ENCODE measurements around the gene HOXA5.
A peak's percentile ranks its signal among the peaks of the same experiment; 100 is the strongest.

HOXA5 gene

DNA sequence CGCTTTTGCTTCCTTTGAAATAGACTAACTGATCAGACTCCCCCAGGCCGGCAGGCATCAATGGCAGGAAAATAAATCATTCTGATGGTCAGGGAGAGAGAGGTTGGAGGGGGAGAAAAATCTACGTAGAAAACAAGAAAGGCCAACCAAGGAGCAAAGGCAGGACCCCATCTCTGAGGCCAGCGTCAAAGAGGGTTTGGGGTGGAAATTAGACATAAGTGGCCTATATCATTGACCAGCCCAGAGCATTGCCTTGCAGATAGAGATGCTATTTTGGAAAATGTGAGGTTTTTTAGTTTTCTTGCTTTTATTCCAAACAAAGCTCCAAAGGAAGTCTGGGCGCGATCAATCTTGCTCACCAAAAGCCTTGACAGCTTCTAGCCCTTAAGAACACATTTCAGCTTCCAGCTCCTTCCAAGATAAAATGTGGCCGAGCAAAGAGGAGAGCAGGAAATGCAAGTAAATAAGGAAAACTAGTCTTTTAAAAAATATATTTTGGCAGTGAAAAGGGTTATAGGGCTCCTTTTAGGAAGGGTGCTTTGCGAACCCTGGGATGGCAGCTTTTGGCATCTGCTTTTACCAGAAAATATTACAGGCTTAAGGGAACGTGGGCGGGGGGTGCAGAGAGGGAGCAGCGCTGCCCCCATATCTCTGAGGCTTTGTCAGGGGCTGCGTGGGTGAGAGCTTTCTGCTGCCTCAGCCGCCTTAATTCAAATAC is 39.0 kb downstream of the HOXA5 start:
- no peak for DNase-seq

DNA sequence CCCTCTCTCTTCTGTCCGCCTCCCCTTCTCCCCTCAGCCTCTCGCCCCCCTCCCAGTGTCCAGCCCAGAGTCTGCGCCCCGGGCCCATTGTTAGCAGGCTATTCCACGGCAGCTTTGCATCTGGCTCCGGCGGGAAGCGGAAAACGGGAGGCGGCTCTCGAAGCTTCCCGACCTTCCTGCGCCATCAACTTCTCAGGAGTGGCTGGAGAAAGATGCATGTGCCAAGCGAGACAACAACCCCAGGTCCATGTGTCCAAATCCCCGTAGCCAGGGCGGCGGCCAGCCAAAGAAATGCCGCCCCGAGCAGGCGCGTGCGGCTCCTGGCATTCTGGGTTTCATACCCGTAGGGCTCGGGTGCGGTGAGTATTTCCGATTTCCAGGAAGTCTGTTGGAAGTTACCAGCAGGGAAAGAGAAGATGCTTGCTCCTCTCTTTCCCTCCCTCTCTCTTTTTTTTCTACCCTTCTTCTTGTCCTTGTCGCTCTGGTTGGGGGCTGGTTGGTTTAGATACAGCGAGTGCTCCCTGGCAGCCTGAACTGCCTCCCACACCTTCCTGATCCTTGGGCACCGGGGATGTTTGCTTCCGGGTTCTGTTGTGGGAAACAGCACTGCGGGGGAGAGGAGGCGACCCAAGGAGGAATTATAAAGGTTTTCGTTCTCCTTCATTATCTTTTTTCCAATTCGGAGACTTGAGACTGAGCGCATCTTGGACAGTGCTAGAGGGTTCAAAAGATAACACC is 39.8 kb downstream of the HOXA5 start:
- DNase-seq = no peak

DNA sequence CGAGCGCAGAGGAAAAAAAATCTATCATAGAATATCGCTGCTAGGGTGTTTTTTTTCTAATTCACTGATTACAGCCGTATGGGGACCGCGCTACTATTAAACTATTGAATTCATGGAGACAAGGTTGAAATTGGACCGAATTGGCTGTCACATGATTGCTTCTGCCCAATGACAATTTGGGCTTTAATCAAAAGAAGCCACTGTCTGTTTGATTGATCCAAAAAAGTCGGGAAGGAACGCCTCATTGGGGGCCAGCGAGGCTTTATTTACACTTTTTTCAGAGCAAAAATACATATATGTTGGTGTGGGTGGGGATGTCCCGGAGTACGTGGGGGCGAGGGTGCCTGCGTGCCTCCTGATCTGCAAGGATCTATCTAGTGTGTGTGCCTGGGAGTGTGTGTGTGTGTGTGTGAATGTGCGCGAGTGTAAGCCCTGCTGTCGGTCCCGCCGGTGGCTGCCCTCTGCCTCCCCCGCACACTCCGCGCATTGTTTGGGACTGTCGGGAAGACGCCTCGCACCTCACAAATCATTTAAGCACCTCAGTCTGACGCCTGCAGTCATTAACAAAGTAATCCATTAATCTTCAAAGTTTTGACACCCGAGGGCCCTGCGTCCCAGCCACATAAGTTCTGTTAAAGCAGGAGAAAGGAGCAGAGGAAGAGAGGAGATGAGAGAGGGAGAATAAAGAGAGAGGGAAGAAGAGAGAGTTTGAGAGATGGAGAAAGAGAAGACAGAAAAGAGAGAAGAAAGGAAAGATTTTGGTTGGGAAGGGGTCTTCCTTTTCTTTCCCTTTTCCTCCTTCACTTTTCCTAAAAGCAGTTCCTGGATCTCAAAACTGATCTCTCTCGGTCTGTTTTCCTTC is 40.7 kb downstream of the HOXA5 start, which contains the start of gene HOXA2:
Gene HOXA2, minus strand, starts transcription at position 103 of the 862 bp plus-strand sequence. CDS start 183 bp downstream, outside the sequence.
- DNase-seq = no peak

DNA sequence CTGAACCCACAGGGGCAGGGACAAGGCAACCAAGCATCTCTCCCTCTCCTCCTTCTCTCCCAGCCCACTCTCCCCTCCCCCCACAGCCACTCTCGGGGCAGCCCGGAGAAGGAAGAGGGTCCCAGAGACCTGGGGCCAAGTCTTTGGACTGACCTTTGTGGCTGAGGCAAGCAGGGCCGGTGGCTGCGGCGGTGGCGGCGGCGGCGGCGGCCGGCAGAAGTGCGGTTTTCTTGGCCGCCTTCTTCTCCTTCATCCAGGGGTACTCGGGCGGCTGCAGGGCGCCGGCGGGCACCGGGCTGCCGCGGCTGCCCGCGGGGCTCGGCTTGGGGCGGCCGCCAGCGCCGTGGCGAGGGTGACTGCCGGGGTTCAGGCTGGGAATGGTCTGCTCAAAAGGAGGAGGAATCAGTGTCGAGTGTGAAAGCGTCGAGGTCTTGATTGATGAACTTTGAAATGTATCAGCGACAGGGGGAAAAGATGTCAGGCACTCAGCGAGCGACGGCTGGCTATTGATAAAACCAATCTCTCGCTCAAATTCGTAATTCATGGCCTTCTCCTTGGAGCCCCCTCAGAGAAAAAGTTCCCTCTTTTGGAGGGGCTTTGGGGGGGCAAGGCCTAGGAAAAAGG is 41.4 kb downstream of the HOXA5 start:
- peak; percentile 1 for DNase-seq

DNA sequence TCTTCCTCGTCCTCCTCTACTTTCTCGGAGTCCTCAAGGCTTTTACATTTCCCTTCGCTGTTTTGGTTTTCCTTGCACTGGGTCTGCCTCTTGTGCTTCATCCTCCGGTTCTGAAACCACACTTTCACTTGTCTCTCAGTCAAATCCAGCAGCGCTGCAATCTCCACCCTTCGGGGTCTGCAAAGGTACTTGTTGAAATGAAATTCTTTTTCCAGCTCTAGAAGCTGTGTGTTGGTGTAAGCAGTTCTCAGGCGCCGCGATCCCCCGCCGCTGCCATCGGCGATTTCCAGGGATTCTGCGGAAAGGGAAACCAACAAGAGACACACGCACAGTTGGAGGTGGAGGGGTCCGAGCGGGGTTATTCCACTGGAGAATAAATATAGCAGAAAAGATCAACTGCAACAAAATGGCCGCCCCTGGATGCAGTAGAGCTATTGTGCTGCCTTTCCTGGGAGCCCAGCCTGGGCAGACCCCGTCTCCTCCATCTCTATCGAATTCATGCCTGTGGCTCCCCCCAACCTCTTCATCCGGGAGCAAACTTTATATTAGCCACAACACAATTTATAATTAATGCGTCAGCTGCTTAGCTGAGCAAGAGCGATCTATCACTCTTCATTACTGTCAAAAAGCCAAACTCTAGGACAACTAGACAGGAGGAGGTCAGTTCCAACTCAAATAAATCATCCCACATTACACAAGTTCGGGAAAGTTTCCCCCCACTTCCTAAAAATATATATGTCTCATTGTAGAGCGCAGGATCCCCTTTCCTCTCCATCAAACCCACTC is 42.1 kb downstream of the HOXA5 start:
- DNase-seq = no peak

DNA sequence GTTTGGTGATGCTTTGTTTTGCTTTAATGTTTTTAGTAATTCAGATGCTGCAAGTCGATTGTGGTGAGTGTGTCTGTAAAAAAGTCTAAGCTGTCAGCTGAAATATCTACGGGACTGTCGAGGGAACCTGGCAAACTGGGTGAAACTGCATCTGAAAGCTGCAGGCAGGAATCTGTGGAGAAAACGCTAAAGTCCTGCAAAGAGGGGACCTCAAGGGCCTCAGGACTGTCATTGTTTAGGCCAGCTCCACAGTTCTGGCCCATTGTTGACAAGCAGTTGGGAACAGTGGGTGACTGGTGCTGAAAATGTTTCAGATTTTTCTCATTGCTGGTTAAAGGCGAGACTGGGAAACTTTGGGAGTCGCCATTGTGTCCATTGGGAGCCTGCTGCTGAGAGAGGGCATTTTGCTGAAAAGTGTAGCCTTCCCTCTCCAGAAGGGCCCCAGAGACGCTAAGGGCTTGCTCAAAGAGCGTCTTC is 42.7 kb downstream of the HOXA5 start:
- DNase-seq = no peak

DNA sequence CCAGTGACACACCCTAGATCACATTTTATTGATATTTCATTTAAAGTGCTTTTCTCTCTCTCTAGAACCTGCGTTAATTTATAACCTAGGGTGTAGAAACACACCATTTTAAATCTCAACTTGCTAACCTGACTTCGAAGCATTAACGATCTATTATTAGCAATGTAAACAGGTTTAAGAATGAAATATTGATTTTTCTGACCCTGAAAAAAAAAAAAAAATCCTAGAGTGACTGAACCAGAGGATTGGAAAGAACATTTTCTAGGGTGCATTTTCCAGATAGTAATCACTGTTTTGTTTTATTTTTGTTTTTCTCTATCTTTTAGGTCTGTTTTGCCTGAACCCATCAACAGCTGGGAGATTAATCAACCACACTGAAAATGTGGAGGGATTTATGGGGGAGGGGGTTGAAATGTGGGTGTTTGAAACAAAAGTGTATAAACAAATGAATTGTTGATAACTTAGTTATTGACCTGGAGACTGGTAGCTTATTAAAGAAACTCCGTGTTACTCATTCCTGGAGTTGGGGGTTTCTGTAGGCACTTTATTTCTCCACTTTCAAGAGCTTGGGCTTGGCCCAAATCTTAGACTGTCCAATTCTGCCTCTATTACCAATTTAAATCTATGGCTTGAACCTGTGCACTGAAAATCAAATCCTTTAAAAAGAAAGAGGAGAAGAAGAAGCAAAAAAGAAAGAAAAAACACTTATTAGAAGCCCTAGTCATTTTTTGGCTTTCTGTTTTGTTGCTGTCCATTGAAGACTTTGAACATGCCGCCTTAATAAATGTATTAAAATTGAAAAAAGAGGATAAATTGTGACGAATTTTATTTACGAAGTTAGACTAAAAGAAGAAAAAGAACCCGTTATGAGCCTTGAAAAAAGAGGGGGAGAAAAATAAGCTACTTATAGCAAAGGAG is 43.8 kb downstream of the HOXA5 start:
- DNase-seq = no peak

DNA sequence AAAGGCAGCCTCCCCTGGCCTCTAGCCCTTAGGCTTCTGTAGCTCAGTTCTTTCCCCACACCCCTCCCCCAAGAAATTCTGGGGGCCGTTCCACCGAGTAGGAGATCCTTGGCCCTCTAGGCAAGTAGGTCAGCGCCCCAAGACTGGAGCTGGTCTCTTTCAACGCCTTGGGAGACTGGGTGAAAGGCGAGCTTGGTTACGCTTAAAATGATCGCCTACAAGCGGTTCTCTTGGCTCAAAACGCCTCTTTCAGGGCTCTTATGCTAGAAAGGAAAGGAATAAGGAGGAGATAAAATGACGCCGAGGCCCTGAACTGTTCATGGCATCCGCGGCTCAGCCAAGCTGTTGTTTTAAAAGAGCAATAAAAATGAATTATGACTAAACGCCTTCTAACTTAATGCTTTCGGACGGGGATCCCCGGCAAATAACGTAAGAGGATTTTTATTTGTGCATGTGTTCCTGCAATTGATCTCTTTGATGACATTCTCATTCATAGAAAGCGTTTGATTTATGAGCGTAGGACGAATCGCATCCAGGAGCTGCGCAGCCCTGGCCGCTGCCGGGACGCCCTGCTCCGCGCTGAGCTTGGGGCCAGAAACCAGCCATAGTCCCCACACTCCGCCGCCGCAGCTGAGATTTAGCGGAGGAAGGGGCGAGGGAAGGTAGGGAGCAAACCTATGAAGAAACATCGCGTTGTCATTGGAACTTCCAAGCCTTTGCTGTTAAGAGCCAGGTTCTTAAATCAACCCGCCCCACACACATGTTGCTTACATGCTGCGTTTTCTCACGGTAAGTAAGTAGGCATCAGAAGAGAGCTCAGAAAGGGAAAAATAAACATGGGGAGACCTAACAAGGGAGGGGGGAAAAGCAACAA is 44.7 kb downstream of the HOXA5 start:
- no peak for DNase-seq

DNA sequence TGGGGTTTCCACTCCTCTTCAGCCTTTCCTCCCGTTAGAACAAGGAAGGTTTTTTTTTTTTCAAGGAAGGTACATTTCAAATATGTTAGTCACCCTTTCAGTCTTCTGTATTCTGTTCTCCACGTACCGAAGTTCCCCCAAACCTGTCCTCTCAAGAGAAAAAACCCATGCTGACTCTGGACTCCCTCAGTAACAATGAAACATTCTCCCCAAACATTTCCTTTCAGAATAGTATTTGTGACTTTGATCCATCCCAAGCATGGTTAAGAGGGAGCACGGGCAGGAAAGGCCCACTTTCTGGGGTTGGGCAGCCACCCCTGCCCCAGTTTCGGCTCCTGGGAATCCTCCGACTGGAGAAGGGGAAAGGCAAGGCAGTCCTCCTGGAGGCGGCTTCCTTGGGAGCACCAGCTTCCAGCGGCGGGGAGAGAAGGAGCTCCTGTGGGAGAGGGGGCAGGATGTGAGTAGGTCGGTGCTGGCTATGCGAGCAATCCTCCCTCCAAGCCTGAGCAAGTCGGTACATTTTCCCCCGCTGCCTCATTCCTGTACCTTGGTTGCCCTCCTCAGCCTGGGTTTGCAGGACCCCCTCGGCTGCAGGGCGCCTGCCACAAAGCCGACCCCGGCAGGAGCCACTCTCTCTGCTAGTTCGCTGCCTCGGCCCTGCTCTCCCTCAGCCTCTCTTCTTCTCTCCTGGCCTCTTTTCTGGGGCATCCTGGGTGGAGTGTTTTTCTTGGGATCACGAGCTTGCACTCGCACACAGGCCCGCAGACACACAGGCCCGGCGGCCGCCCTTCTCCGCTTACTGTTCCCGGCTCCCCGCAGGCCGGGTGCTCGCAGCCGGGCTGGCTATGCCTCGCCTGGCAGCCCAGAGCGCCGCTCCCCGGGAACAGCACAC is 45.5 kb downstream of the HOXA5 start:
- no peak for DNase-seq

DNA sequence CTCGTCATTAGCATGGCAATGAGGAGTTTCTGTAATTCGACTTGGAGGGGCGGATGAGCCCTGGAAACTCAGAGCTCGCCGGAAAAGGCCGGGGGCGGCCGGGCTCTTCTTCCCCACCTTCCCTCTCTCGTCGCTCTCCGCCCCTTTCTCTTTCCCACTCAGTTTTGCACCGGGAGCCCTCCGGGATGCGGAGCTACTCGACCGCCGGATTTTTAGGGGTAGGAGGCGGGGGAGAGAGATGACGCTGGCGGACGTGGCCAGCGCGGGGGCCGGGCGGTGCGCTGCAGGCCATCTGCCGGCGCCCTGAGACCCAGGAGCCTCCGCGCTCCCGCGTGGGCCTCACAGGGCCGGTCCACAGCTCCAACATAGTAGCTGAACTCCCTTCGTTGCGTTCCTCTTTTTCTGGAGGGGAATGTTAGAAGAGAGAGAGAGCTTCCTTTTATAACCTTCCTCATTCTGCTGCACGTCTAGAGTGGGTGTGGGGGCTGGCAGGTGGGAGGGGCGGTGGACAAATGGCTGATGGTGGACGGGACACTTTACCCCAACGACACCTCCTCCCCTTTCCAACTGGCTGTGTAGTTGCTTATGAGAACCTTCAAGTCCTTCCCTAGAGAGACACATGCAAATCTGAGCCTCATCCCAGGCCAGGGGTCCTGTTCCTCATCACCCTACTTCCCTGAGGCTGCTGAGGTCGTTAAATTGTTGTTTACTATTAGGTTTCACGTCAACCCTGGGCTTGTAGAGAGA is 46.5 kb downstream of the HOXA5 start:
- DNase-seq = peak; percentile 47

DNA sequence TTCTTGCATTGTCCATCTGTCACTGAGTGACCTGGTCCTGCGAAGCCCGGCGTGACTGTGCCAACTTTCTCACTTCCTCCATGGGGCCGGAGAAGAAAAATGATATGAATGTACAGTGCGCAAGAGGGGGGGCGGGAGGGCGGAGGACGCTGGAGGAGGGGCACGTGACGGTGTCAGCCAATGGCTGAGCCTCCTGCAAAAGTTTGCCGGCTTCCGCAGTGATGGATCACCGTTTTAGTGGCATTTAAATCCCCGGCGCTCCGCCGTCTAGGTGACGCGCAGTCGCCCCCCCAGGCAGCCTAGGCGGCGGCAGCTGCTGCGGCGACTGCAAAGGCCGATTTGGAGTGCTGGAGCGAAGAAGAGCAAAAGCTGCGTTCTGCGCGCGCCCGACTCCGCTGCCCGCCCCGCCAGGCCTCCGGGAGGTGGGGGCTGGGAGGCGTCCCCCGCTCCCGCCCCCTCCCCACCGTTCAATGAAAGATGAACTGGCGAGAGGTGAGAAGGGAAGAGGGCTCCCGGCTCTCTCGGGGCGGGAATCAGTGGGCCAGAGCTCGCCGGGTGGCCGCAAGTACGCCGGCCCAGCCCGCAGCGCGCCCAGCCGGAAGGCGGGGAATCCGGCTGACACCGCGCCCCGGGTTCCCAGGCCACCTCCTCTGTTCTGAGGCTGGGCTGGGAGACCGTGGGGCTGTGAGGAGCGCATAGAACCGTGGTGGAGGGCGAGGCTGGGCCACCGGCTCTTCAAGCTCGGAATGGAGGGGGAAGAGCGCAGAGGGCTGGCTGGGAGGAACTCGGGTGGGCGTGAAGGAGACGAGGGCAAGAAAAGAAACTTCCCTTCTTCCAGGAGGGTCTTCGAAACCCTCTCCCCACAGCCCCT is 47.3 kb downstream of the HOXA5 start, which contains the start of gene HOXA1:
Gene HOXA1, minus strand, starts transcription at position 104 of the 871 bp plus-strand sequence. Its CDS starts 88 bp downstream, at position 16.
- peak; percentile 89 for DNase-seq

DNA sequence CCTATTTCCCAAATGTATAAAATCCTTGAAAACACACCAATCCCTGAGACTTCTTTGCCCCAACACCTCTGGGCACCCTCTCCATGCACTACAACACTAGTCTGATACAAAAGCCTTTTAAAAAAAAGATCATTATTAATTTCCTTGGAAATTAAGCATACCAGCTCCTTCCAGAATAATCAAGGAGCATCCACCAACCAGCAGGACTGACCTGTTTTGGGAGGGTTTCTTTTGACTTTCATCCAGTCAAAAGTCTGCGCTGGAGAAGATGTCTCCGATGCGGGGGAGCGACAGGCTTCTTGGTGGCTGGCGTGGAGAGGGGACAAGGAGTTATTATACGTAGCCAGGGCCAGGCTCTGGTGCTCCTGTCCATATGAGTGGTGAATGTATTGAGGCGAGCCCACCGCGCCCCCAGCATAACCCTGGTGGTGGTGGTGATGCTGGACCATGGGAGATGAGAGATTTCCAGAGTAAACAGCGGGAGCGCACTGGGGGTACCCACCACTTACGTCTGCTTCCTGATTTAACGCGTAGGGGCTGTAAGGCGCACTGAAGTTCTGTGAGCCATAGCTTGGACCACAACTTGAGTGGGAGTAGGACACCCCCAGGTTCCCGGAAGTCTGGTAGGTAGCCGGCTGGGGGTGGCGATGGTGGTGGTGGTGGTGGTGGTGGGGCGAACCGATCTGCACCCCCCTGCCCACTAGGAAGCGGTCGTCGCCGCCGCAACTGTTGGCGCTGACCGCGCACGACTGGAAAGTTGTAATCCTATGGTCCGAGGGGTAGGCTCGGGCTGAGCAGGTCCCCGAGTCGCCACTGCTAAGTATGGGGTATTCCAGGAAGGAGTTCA is 48.2 kb downstream of the HOXA5 start:
- no peak for DNase-seq

DNA sequence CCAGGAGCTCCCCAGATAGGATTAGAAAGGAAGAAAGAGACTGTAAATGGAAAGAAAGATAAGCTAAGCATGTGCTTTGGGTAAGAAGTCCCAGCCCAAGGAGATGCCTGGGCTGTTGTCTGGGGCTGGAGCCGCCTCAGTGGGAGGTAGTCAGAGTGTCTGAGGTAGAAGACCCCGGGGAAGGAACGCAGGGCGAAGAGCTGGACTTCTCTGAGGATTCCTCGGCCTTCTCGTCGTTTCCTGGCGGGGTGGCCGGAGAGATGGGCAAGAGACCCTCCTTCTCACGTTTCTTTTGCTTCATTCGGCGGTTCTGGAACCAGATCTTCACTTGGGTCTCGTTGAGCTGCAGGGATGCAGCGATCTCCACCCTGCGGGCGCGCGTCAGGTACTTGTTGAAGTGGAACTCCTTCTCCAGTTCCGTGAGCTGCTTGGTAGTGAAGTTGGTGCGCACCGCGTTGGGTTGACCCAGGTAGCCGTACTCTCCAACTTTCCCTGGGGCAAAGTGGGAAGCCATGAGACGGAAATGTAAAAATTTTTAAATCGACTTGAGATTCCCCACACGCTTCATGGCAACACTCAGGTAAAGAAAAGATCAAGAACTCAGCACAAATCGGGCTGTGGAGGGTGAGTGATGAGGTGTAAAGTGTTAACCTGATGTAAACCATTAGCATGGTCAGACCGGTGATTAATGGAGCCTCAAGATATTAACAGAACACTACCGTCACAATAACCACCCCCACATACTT is 49.0 kb downstream of the HOXA5 start:
- no peak for DNase-seq

DNA sequence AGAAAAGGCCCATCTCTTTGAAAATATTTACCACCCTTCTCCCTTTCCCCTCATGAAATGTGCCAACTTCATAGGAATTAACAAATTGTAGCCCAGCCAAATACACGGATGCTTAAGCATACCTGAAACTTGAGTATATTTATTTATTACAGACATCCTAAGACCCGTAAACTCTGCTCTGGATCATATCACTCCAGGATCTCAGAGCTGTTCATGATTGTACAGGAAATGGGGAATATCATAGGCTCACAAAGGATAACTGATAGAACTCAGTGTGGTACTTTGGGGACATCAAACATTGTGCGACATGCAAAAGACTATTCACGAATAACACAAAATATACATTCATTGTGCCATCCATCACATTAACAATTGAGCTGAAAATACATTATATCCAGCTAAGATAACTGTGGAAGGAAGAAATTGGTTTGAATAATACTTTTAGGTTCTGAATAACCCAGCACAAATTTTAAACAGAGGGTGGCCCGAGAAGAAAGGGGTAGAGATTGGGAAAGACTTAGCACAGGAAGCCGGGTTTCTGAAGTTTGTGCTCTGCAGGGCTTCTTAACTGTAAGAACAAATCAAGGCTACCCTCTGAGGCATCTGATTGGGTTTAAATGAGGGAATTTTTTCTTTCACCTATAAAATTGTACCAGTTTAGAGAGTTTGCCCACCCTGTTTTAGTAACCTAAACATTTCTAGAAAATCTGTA is 50.1 kb downstream of the HOXA5 start:
- no peak for DNase-seq

DNA sequence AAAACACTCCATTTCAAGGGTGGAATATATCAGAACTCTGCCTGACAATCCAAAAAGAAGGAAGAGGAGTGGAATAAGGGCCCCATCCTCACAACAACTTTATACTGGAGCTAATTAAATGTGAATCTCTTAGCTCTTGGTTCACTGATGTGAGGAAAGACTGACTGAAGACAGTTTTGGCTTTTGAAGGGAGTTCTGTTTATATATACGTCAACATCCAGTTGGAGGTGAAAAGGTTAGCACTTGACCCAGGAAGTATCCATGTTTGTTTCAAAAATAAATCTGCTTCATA is 50.7 kb downstream of the HOXA5 start:
- no peak for DNase-seq

Data from MV-4-11 (cell line).